Hepatocyte (in vitro differentiated cells): ENCODE results near the gene CKAP2.

Experiments
- EZH2 ChIP-seq: fragments of 200-600 bp; sonication (generic); IDR thresholded peaks from 2 replicates; pipeline ENCODE4 v1.6.1; 2016; ENCODE audit warnings: antibody characterized with exemption, mild to moderate bottlenecking, borderline replicate concordance
- TF ChIP-seq, protein P1 (sequence below): fragments of 200-600 bp; sonication (generic); IDR thresholded peaks from 2 replicates; pipeline ENCODE4 v1.5.1; 2016; ENCODE audit warnings: antibody characterized with exemption, mild to moderate bottlenecking; ENCODE audit not compliant: poor library complexity

- TF ChIP-seq, protein P1, sequence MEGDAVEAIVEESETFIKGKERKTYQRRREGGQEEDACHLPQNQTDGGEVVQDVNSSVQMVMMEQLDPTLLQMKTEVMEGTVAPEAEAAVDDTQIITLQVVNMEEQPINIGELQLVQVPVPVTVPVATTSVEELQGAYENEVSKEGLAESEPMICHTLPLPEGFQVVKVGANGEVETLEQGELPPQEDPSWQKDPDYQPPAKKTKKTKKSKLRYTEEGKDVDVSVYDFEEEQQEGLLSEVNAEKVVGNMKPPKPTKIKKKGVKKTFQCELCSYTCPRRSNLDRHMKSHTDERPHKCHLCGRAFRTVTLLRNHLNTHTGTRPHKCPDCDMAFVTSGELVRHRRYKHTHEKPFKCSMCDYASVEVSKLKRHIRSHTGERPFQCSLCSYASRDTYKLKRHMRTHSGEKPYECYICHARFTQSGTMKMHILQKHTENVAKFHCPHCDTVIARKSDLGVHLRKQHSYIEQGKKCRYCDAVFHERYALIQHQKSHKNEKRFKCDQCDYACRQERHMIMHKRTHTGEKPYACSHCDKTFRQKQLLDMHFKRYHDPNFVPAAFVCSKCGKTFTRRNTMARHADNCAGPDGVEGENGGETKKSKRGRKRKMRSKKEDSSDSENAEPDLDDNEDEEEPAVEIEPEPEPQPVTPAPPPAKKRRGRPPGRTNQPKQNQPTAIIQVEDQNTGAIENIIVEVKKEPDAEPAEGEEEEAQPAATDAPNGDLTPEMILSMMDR: no peak
- no peak for TF ChIP-seq EZH2
These were observed 40.3 kb upstream of the CKAP2 start for GRCh38 chr13:52414963-52415362.
